NCI-H82 treated with DMSO at 0.1 percent for 48 hours (cell line): Measurements from ENCODE around the gene CCDC15.
"Not testable (repeated sequence)": the region's sequence is repeated elsewhere in the genome, so short reads cannot be mapped to it uniquely, and the experiment has no call there.

ENCODE experiments used
- DNase-seq: peaks from one replicate; lab custom pipeline; 2025; ENCODE audit not compliant: unreplicated experiment; lab: John Stamatoyannopoulos, UW

CCDC15 gene

GRCh38 chr11:124938970-124939369, 15.0 kb upstream of the CCDC15 start:
- DNase-seq = no peak

- no peak for DNase-seq
Observed at GRCh38 chr11:124941703-124942102, 12.3 kb upstream of the CCDC15 start.

DNA sequence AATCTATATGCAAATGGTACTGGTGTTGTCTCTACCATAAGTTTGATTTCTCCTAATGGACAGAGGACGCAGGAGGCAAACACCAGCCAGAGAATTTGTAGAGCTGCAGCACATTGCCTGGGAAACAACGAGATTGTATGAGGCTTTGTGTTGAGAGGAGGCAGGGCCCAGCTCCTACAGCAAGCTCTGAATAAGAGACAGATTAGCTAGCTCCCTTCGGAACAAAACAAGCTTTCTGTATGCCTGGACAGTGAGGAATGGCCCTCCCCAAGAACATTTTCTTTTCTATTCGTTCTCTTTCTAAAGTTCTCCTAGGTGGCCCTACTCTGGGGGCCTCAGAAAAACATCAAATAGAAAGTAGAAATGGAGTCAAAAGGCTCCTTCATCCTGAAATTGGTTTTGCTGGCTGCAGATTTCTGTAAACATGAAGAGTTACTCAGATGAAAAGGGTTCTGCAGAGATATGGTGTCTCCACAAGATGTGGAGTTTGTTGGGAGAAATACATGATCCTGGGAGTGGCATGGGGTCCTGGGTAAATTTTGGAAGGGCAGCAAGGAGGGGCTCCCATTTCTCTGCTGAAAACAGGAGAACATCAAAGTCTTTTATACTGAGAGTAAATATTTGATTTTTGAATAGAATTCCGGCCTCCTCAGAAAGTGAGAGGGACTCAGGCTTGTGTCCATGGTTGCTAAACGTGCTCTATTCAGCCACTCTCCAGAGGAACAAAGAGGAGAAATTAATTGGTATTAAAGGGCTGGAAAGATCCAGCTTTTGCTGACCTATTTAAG, 11.3 kb upstream of the CCDC15 start:
- no peak for DNase-seq

DNA sequence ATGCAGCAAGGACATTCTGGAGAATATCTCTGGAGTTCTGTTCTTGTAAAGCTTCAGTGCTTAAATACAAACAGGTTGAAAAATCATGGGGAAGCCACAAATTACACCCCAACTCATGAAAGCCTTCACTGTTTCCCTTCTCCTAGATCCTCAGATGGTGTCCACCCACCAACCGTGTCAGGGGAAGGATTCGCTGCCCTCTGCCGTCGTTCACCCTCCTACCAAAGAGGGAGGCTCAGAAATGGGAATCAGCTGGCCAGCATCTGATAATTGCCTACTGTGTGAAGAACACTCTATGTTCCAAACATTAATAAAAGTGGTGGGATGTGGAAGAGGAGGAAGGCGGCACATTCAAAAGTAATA, 10.8 kb upstream of the CCDC15 start:
- no peak for DNase-seq

DNA sequence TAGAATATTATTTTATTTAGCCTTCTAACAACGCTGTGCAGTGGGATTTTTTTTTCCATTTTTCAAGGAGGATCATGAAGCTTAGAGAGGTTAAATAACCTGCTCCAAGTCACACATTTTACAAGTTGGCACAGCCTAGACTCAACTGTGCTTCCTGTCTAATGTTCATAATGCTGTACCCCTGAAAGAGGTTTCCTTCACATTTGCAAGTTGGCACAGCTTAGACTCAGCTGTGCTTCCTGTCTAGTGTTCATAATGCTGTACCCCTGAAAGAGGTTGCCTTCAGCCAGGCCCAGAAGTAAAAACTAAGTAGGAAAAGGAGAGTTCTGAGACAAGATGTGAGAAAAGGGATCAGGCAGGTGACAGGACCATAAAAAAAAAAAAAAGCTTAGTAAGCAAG, 10.3 kb upstream of the CCDC15 start:
- DNase-seq = no peak

- no peak for DNase-seq
Observed at GRCh38 chr11:124944565-124944964, 9.4 kb upstream of the CCDC15 start.

DNA sequence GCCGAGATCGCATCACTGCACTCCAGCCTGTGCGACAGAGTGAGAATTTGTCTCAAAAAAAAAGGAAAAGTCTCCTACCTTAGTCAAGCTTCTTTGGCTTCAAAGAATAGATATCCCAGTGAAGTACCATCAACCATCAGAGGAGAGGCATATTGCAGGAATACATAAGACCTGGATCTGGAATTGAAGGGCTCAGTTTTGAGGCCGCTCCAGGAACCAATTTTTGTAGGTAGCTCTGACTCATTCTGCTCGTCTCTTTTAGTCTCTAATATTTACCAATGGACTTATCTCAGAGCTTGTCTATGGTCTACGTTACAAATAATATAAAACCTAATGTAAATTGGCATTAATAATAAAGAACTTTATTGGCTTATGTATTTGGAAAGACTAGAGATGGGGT, 8.2 kb upstream of the CCDC15 start:
- DNase-seq = no peak

DNA sequence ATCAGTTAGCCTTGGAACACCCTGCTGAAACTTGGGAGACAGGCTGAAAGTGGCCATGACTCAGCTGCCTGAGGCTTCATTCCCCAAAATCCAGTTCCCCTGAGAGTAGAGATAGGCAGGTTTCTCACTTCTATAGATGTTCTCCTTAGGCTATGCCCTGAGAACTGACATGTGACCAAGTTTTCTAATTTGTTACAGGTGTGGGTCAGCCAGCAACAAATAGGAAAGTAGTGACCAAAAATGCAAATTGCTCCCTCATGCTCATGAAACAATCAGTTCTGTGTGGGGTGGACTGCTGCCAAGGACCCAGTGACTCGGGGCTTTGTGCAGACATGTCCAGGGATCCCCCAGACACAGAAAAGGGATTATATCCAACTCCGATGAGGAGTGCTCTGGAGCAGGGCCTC, 7.3 kb upstream of the CCDC15 start:
- no peak for DNase-seq

GRCh38 chr11:124950601-124951330, 3.2 kb upstream of the CCDC15 start:
- no peak for DNase-seq

DNA sequence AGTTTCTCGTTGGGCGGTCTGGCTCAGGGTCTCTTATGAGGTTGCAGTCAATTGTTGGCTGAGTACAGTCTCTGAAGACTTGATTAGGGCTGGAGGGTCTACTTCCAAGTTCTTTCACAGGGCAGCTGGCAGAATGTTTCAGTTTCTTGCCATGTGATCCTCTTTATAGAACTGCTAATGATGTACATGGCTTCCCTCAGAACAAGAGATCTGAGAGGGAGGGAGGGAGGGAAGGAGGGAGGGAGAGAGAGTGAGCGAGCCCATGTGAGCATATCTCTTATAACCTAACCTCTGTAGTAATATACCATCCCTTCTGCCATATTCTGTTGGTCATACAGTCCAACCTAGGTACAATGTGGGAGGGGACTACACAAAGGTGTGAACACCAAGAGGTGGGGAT, 2.7 kb upstream of the CCDC15 start:
- no peak for DNase-seq

GRCh38 chr11:124954590-124954955, 571 bp downstream of the CCDC15 start:
- DNase-seq = no peak

GRCh38 chr11:124955035-124955434, 1.0 kb downstream of the CCDC15 start:
- no peak for DNase-seq

DNA sequence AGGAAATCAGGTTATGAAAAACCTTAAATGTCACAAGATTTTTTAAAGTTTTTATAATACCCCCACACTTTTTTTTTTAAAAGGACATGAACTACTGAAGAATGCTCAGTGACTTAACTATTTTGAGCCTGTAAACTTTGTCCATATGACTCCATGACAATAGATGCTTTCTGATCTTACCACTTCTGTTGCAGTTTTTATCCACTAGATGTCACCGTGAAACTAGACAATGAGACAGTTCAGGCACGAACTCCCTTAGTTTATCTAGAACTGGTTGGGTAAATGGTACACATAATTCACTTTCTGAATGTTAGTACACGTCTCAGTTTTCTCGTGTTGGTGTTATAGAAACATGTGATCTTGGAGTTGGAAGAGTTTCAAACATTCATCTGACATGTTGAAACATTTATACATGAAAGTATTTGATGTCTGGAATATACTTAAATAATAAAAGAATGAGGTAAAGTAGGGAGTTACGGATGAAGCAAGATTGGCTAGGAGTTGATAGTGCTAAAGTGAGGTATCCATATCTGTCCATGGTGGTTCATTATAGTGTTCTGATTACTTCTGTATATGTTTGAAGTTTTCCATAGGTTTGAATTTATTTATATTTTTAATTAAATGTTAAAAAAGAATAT, 8.1 kb downstream of the CCDC15 start:
- DNase-seq = no peak

GRCh38 chr11:124968197-124968596, 14.2 kb downstream of the CCDC15 start:
- not testable (repeated sequence) for DNase-seq

GRCh38 chr11:124970925-124971324, 16.9 kb downstream of the CCDC15 start:
- DNase-seq = no peak

DNA sequence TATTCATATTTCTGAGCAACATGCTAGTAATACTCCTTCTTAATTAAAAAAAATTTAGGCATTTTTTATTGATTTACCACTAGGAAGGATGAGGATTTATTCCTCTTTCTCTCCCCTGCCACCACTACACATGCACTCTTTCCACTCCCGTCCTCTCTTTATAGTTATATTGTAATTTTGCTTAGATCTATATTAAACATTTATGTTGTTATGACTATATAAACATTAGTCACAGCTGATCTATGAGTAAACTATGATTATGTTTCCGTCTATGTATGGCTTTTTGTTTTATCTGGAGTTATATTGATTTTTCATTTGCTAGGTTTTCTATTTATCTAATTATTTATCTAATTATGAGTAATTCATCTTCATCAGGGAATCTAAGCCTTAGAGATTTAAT, 17.8 kb downstream of the CCDC15 start:
- DNase-seq = no peak

- no peak for DNase-seq
Observed at GRCh38 chr11:124976531-124976930, 22.5 kb downstream of the CCDC15 start.

- DNase-seq = no peak
Observed at GRCh38 chr11:124977006-124977405, 23.0 kb downstream of the CCDC15 start.

- DNase-seq = no peak
Observed at GRCh38 chr11:124978316-124978715, 24.3 kb downstream of the CCDC15 start.

DNA sequence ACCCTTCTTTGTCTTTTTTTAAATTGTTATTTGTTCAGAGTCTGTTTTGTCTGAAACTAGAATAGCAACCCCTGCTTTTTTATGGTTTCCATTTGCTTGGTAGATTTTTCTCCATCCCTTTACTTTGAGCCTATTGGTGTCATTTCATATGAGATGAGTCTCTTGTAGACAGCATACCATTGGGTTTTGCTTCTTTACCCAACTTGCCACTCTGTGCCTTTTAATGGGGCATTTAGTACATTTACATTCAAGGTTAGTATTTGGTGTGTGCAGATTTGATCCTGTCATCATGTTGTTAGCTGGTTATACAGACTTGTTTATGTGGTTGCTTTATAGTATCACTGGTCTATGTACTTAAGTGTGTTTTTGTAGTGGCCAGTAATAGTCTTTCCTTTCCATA, 28.0 kb downstream of the CCDC15 start:
- no peak for DNase-seq

- no peak for DNase-seq
Observed at GRCh38 chr11:124983674-124984511, 29.9 kb downstream of the CCDC15 start.
